ENCODE measurements around the gene ABCC1. TPM values are rescaled to one million over a fixed set of nuclear protein-coding genes. Genes with fewer than 3 reads are reported as not detected.
A peak's percentile ranks its signal among the peaks of the same experiment; 100 is the strongest.

ABCC1 gene
- total RNA-seq, 1 experiment from 2014 or later, result 25.0 TPM

DNA sequence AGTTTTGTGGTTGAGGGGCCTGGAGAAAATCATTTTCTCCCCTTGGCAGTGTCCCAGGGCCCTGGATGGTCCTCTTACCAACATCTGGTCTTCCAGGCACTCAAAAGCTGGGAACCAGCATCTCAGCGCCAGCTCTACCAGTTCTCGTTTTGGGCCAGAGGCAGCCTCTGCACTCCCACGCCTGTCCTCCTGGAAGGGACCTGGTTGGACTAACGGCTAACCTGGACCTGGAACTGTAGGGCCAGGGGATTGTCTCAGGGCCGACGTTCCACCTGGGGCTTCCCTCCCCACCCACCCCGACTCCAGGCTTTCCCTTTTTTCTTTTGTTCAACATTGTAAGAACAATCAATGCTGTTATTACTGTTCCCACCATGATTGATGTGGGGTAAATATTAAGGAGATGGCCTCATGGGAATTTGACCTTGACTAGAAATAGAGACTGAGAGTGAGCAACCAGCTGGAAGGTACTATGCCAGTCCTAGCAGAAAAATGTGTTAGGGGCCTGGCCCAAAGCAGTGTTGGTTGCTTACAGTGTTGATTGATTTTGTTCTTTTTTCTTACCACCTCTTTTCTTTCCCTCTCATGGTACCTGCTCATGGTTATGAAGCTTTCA, 192.5 kb downstream of the ABCC1 start:
- H3K4me1 ChIP-seq (ENCODE audit: insufficient read depth, low read length, poor library complexity, severe bottlenecking), result no peaks in the 10 kb centered on the region
- no peak overlapping the region for H3K4me3 ChIP-seq (ENCODE audit: low read depth, low read length, poor library complexity, severe bottlenecking)
- ChIA-PET CTCF (no interaction called here), POLR2A (ENCODE audit: low non-redundant PET) (no interaction called here)
- peaks cover 11% of the 10 kb centered on the region for H3K36me3 ChIP-seq (ENCODE audit: insufficient read depth, low read length, poor library complexity, severe bottlenecking)
- no peak for TF ChIP-seq EZH2 (IDR thresholded peaks at IDR 0.05; ENCODE audit: borderline replicate concordance, low read depth, low read length, poor library complexity, severe bottlenecking)
- TF ChIP-seq, protein P1, sequence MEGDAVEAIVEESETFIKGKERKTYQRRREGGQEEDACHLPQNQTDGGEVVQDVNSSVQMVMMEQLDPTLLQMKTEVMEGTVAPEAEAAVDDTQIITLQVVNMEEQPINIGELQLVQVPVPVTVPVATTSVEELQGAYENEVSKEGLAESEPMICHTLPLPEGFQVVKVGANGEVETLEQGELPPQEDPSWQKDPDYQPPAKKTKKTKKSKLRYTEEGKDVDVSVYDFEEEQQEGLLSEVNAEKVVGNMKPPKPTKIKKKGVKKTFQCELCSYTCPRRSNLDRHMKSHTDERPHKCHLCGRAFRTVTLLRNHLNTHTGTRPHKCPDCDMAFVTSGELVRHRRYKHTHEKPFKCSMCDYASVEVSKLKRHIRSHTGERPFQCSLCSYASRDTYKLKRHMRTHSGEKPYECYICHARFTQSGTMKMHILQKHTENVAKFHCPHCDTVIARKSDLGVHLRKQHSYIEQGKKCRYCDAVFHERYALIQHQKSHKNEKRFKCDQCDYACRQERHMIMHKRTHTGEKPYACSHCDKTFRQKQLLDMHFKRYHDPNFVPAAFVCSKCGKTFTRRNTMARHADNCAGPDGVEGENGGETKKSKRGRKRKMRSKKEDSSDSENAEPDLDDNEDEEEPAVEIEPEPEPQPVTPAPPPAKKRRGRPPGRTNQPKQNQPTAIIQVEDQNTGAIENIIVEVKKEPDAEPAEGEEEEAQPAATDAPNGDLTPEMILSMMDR (conservative IDR thresholded peaks at IDR 0.05; ENCODE audit: low read depth, low read length), result no peak
- no peak overlapping the region for H3K27ac ChIP-seq (ENCODE audit: low read depth, low read length, poor library complexity, severe bottlenecking)
- intact Hi-C loops (cut with micrococcal nuclease; ENCODE audit: unreplicated experiment), result no loop called here
- no peaks in the 10 kb centered on the region for H3K27me3 ChIP-seq (replicated peaks; ENCODE audit: insufficient read depth, low read depth, low read length, poor library complexity)
- no peak for DNase-seq (ENCODE audit: low spot score)
- H3K9me3 ChIP-seq (ENCODE audit: low read depth, low read length, poor library complexity, severe bottlenecking), result no peaks in the 10 kb centered on the region
- BruUV-seq (replicated peaks), result no TSS peak

DNA sequence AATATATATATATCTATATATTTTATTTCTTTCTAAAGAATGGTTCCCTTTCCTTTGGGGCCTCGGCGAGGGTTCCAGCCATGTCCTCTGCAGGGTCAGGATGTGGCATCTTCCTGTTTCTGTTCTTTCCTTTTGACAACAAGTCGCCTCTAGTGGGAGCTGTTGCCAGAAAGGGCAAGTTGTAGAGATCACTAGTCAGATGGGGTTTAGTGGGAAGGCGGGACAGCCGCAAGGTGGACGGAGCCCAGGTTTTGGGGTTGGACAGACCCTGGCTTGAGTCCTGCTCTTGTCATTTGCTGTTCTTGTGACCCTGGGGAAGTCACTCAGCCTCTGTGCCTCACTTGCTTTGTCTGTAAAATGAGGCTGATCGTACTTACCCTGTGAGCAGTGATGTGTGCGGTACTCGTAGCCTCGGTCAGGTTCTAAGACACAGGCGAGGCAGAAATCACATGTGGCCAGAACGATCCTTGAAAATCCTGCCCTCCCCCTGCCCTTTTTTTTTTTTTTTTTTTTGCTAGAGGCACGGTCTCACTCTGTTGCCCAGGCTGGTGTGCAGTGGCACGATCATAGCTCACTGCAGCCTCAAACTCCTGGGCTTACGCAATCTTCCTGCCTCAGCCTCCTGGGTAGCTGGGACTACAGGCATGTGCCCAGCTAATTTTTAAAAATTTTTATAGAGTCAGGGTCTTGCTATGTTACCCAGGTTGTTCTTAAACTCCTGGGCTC, 193.8 kb downstream of the ABCC1 start:
- intact Hi-C loops (cut with micrococcal nuclease; ENCODE audit: unreplicated experiment), result no loop called here
- Histone ChIP-seq H3K36me3 (ENCODE audit: insufficient read depth, low read length, poor library complexity, severe bottlenecking) (peaks cover 10% of the 10 kb centered on the region), H3K27me3 (replicated peaks; ENCODE audit: insufficient read depth, low read depth, low read length, poor library complexity) (no peaks in the 10 kb centered on the region), H3K9me3 (ENCODE audit: low read depth, low read length, poor library complexity, severe bottlenecking) (no peaks in the 10 kb centered on the region), H3K27ac (ENCODE audit: low read depth, low read length, poor library complexity, severe bottlenecking) (no peak overlapping the region), H3K4me3 (ENCODE audit: low read depth, low read length, poor library complexity, severe bottlenecking) (no peak overlapping the region), H3K4me1 (ENCODE audit: insufficient read depth, low read length, poor library complexity, severe bottlenecking) (no peaks in the 10 kb centered on the region)
- DNase-seq (ENCODE audit: low spot score), result peak; percentile 17
- BruUV-seq (replicated peaks), result no TSS peak
- ChIA-PET POLR2A (ENCODE audit: low non-redundant PET) (no interaction called here), CTCF (no interaction called here)
- TF ChIP-seq, protein P1 (conservative IDR thresholded peaks at IDR 0.05; ENCODE audit: low read depth, low read length), result peak; percentile 53
- TF ChIP-seq EZH2 (IDR thresholded peaks at IDR 0.05; ENCODE audit: borderline replicate concordance, low read depth, low read length, poor library complexity, severe bottlenecking), result no peak

DNA sequence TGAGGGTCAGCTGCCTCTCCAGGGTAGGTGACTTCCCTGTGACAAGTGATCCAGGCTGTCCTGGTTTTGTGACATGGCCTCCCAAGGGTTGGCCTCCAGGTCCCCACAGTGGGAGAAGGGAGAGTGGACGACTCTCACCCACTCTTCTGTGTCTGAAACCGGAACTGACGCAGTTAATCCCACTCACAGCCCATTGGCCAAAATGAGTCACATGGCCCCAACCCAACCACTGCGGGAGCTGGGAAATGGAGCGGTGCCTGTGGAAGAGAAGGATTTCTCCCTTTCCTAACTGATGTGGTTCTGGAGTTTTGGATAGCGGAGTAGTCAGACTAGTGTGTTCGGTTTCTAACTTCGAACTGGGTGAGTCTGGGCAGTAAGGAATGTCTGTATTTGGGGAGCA, 194.5 kb downstream of the ABCC1 start:
- ChIA-PET CTCF (no interaction called here), POLR2A (ENCODE audit: low non-redundant PET) (no interaction called here)
- Histone ChIP-seq H3K9me3 (ENCODE audit: low read depth, low read length, poor library complexity, severe bottlenecking) (no peaks in the 10 kb centered on the region), H3K4me1 (ENCODE audit: insufficient read depth, low read length, poor library complexity, severe bottlenecking) (no peaks in the 10 kb centered on the region), H3K36me3 (ENCODE audit: insufficient read depth, low read length, poor library complexity, severe bottlenecking) (peaks cover 8% of the 10 kb centered on the region), H3K4me3 (ENCODE audit: low read depth, low read length, poor library complexity, severe bottlenecking) (no peak overlapping the region), H3K27me3 (replicated peaks; ENCODE audit: insufficient read depth, low read depth, low read length, poor library complexity) (no peaks in the 10 kb centered on the region), H3K27ac (ENCODE audit: low read depth, low read length, poor library complexity, severe bottlenecking) (no peak overlapping the region)
- intact Hi-C loops (cut with micrococcal nuclease; ENCODE audit: unreplicated experiment), result no loop called here
- no TSS peak for BruUV-seq (replicated peaks)
- TF ChIP-seq, protein P1 (conservative IDR thresholded peaks at IDR 0.05; ENCODE audit: low read depth, low read length), result no peak
- no peak for TF ChIP-seq EZH2 (IDR thresholded peaks at IDR 0.05; ENCODE audit: borderline replicate concordance, low read depth, low read length, poor library complexity, severe bottlenecking)
- no peak for DNase-seq (ENCODE audit: low spot score)
